K562 (cell line): ENCODE measurements around the gene RIMKLB. TPM values are rescaled to one million over a fixed set of nuclear protein-coding genes. Genes with fewer than 3 reads are reported as not detected.
A peak's percentile ranks its signal among the peaks of the same experiment; 100 is the strongest.

Experiments used
- ATAC-seq: fragments of 200-7000 bp; cut with Tn5 transposase; 3 replicates; pipeline ENCODE4 v1.9.1; 2020; ENCODE audit warnings: moderate library complexity
- BruUV-seq: library from RNA; stranded (reverse); fragments of 400-500 nt; replicated peaks from 2 replicates; lab custom pipeline; 2021; lab: Mats Ljungman, UMichigan
- CTCF ChIA-PET: fragments of 300-600 bp; formaldehyde crosslinking; extraction: SDS; loops from one replicate; lab custom pipeline; 2021; ENCODE audit warnings: low intra/inter-chr PET ratio; lab: Yijun Ruan, JAX
- POLR2A ChIA-PET: fragments of 300-600, 350-650 bp; sonication (Branson Sonifier 250); formaldehyde crosslinking; extraction: SDS; loops from one replicate; lab custom pipeline; 2021; ENCODE audit warnings: antibody characterized with exemption, inconsistent platforms; lab: Yijun Ruan, JAX
- DNase-seq, 4 experiments: peaks; one replicate each; pipeline versions ENCODE4 v3.0.0 to v3.0.0-alpha.2; 2011 to 2018; ENCODE audit warnings: low spot score in 3 of 4, mixed read lengths in 3 of 4; ENCODE audit errors: extremely low read depth in 1 of 4
- FAIRE-seq: peaks from 2 replicates; lab custom pipeline; 2011; peaks lifted over from hg19 to GRCh38; lab: Jason Lieb, UNC
- H2AFZ ChIP-seq: 2 replicates; pipeline ENCODE4 v1.6.0; 2011; ENCODE audit warnings: low read depth, low read length, control low read depth, inconsistent platforms
- H3K27ac ChIP-seq: fragments of 200-600 bp; 3 replicates; pipeline ENCODE4 v1.8.0; 2011; ENCODE audit warnings: low read depth, mild to moderate bottlenecking, control low read depth, inconsistent platforms, low read length, moderate library complexity, mixed read lengths; ENCODE audit errors: extremely low read depth
- H3K27me3 ChIP-seq, 2 experiments: fragments of 300-600 bp in 1 of 2; 2 replicates in 1 of 2; 3 replicates in 1 of 2; pipeline versions ENCODE4 v1.6.0 to v1.8.0; 2011; ENCODE audit warnings: inconsistent platforms in 2 of 2, low read length in 2 of 2, mild to moderate bottlenecking in 1 of 2, mixed read lengths in 1 of 2, moderate library complexity in 1 of 2; ENCODE audit not compliant: control insufficient read depth in 2 of 2, insufficient read depth in 2 of 2
- H3K36me3 ChIP-seq: fragments of 300-600 bp; 3 replicates; pipeline ENCODE4 v1.8.0; 2011; ENCODE audit warnings: mild to moderate bottlenecking, low read length, inconsistent platforms; ENCODE audit not compliant: control insufficient read depth, insufficient read depth
- H3K4me1 ChIP-seq, 2 experiments: fragments of 200-600 bp in 1 of 2; replicated peaks in 1 of 2; 2 replicates in 1 of 2; 3 replicates in 1 of 2; pipeline versions ENCODE4 v1.5.1 to v1.8.0; 2011; ENCODE audit warnings: inconsistent platforms in 2 of 2, low read length in 2 of 2, mild to moderate bottlenecking in 1 of 2, mixed read lengths in 1 of 2, moderate library complexity in 1 of 2; ENCODE audit not compliant: control insufficient read depth in 2 of 2, insufficient read depth in 2 of 2
- H3K4me2 ChIP-seq: 2 replicates; pipeline ENCODE4 v1.6.1; 2011; ENCODE audit warnings: low read length, control low read depth, inconsistent platforms, mixed read lengths; ENCODE audit not compliant: insufficient read depth
- H3K4me3 ChIP-seq: fragments of 200-600 bp; sonication (generic), shearing (Covaris generic); 2 replicates; pipeline ENCODE4 v1.5.1; 2016; ENCODE audit warnings: control low read depth, inconsistent platforms
- H3K79me2 ChIP-seq: fragments of 200-600 bp; 3 replicates; pipeline ENCODE4 v1.8.0; 2011; ENCODE audit warnings: low read length, inconsistent platforms; ENCODE audit not compliant: control insufficient read depth, insufficient read depth
- H3K9ac ChIP-seq, 2 experiments: 2 replicates each; pipeline versions ENCODE4 v1.6.0 to v1.6.1; 2011; ENCODE audit warnings: low read depth in 2 of 2, low read length in 2 of 2, control low read depth in 1 of 2, inconsistent platforms in 1 of 2, mild to moderate bottlenecking in 1 of 2, mixed read lengths in 1 of 2; ENCODE audit not compliant: insufficient read depth in 1 of 2
- H3K9me1 ChIP-seq: one replicate; pipeline ENCODE4 v1.6.0; 2011; ENCODE audit warnings: inconsistent platforms, mild to moderate bottlenecking, low read length, moderate library complexity; ENCODE audit not compliant: control insufficient read depth, insufficient read depth
- H3K9me3 ChIP-seq: replicated peaks from 2 replicates; pipeline ENCODE4 v1.5.1; 2011; ENCODE audit warnings: low read depth, low read length, inconsistent platforms; ENCODE audit not compliant: control insufficient read depth, insufficient read depth
- H4K20me1 ChIP-seq: replicated peaks from 2 replicates; pipeline ENCODE4 v1.6.1; 2011; ENCODE audit warnings: low read length, inconsistent platforms, mixed read lengths; ENCODE audit not compliant: control insufficient read depth, insufficient read depth
- CEBPG ChIP-seq, 3 experiments: fragments of 200-800 bp in 1 of 3; sonication (Bioruptor generic) in 1 of 3; sonication (generic) in 1 of 3; formaldehyde crosslinking in 1 of 3; IDR thresholded peaks in 2 of 3; conservative IDR thresholded peaks in 1 of 3; 2 replicates each; pipeline versions ENCODE4 v1.6.1 to v1.8.0; 2016 to 2022; ENCODE audit warnings: missing compliant biosample characterization in 2 of 3, missing genetic modification characterization in 2 of 3, mild to moderate bottlenecking in 1 of 3, missing genetic modification reagents in 1 of 3
- ZBTB34 ChIP-seq: fragments of 250-450 bp; sonication (Bioruptor Pico); IDR thresholded peaks from 2 replicates; pipeline ENCODE4 v1.8.0; 2021; ENCODE audit warnings: mild to moderate bottlenecking, moderate library complexity
- ZNF232 ChIP-seq: sonication (generic); formaldehyde crosslinking; IDR thresholded peaks from 2 replicates; pipeline ENCODE4 v1.8.0; 2022; ENCODE audit warnings: mild to moderate bottlenecking, missing genetic modification reagents
- WGBS: fragments of 100-300 bp; shearing (Covaris generic); methylation state at CpG from one replicate; pipeline ENCODE4 v1.1.6; 2016; ENCODE audit warnings: low coverage, mixed read lengths; ENCODE audit not compliant: insufficient coverage; ENCODE audit errors: missing lambda C conversion rate; 5-methylcytosine and 5-hydroxymethylcytosine counted together
- in situ Hi-C: fragments of 300-500 bp; cut with MboI; formaldehyde crosslinking; loops from 4 replicates; pipeline ENCODE4 v1.15.0; 2018; ENCODE audit warnings: inconsistent platforms, mixed read lengths
- intact Hi-C: fragments of 100-400 bp; cut with micrococcal nuclease; formaldehyde crosslinking; loops from 2 replicates; pipeline ENCODE4 v1.14.2; 2022
- polyA plus RNA-seq, 8 experiments: library from polyadenylated mRNA; depleted of rRNA in 4 of 8; stranded (reverse) in 5 of 8; unstranded in 3 of 8; fragments of >200 nt; fragmentation: Nextera tagmentation in 2 of 8; fragmentation: Illumina TruSeq in 1 of 8; extraction: Ambion mirVana in 2 of 8; extraction: Trizol in 1 of 8; gene quantifications; 2 replicates each; pipeline versions ENCODE4 v1.2.1 to v1.2.3, GENCODE V29; 2011 to 2014; ENCODE audit warnings: inconsistent platforms in 1 of 8, missing spikeins in 1 of 8
- total RNA-seq, 7 experiments: library from RNA; depleted of rRNA in 6 of 7; stranded (reverse); fragments of >200 nt in 6 of 7; fragmentation: Illumina TruSeq in 2 of 7; extraction: Trizol in 2 of 7; gene quantifications; 2 replicates each; pipeline versions ENCODE4 v1.2.1 to v1.2.3, GENCODE V29; 2011 to 2021; ENCODE audit warnings: low replicate concordance in 1 of 7

The RIMKLB gene
- total and polyA plus RNA-seq, 9 of the 15 experiments (the other 6 are each of a cell fraction or from before 2014, with no cell fraction given) = 6.5 to 22.8 (median 17.2) TPM

- Histone ChIP-seq H3K27me3 (no peaks in the 10 kb centered on the region), H3K4me2 (no peak overlapping the region), H3K9me1 (no peaks in the 10 kb centered on the region), H3K27ac (no peak overlapping the region), H2AFZ (no peak overlapping the region), H3K4me3 (no peak overlapping the region), H3K36me3 (peaks cover 19% of the 10 kb centered on the region; the same call in 2 of the 3 replicates), H4K20me1 (no peaks in the 10 kb centered on the region), H3K79me2 (no peaks in the 10 kb centered on the region), H3K9me3 (no peaks in the 10 kb centered on the region), H3K4me1 (peaks cover 0 to 3% of the 10 kb centered on the region in 2 experiments; a peak in 3 of 5 replicates), H3K9ac (no peak overlapping the region)
- in situ Hi-C loops = no loop called here
- FAIRE-seq (no peak), DNase-seq (no peak), ATAC-seq (no peak)
- POLR2A ChIA-PET = no interaction called here
- BruUV-seq = no TSS peak
- 86% methylated on average over 2 of the region's 2 CpGs for WGBS
- CTCF ChIA-PET = interaction anchor here (0.8 to 1.7 kb wide), 3 partner anchors 81 to 253 kb away, joined by 3 to 7 read pairs (median 3); no protein-coding TSS in a partner anchor
- intact Hi-C loops = loop anchor here (2.0 to 10.0 kb wide), 3 partner anchors 43 to 265 kb away; partner anchors contain the start of gene A2ML1
- no peak for TF ChIP-seq ZBTB34 (CRISPR knock-in tag)
- TF ChIP-seq ZNF232 = no peak
- no peak for TF ChIP-seq CEBPG (CRISPR knock-in tag; IDR thresholded peaks at IDR 0.05)
- peak in 1 of 2 experiments; percentile 65; a peak in 1 of 4 replicates for TF ChIP-seq CEBPG (tag; conservative IDR thresholded peaks at IDR 0.05 in 1 of 2, IDR thresholded peaks at IDR 0.05 in 1 of 2)
Measured at GRCh38 chr12:8779862-8780261, 82.1 kb downstream of the RIMKLB start.
